K562 (cell line): ENCODE measurements around the gene TRIM65. TPM values are rescaled to one million over a fixed set of nuclear protein-coding genes. Genes with fewer than 3 reads are reported as not detected.

ENCODE experiments used
- ATAC-seq: fragments of 200-7000 bp; cut with Tn5 transposase; 3 replicates; pipeline ENCODE4 v1.9.1; 2020; ENCODE audit warnings: moderate library complexity
- BruUV-seq: library from RNA; stranded (reverse); fragments of 400-500 nt; replicated peaks from 2 replicates; lab custom pipeline; 2021; lab: Mats Ljungman, UMichigan
- CTCF ChIA-PET: fragments of 300-600 bp; formaldehyde crosslinking; extraction: SDS; loops from one replicate; lab custom pipeline; 2021; ENCODE audit warnings: low intra/inter-chr PET ratio; lab: Yijun Ruan, JAX
- POLR2A ChIA-PET: fragments of 300-600, 350-650 bp; sonication (Branson Sonifier 250); formaldehyde crosslinking; extraction: SDS; loops from one replicate; lab custom pipeline; 2021; ENCODE audit warnings: antibody characterized with exemption, inconsistent platforms; lab: Yijun Ruan, JAX
- DNase-seq, 4 experiments: peaks; one replicate each; pipeline versions ENCODE4 v3.0.0 to v3.0.0-alpha.2; 2011 to 2018; ENCODE audit warnings: low spot score in 3 of 4, mixed read lengths in 3 of 4; ENCODE audit errors: extremely low read depth in 1 of 4
- FAIRE-seq: peaks from 2 replicates; lab custom pipeline; 2011; peaks lifted over from hg19 to GRCh38; lab: Jason Lieb, UNC
- H2AFZ ChIP-seq: 2 replicates; pipeline ENCODE4 v1.6.0; 2011; ENCODE audit warnings: low read depth, low read length, control low read depth, inconsistent platforms
- H3K27ac ChIP-seq: fragments of 200-600 bp; 3 replicates; pipeline ENCODE4 v1.8.0; 2011; ENCODE audit warnings: low read depth, mild to moderate bottlenecking, control low read depth, inconsistent platforms, low read length, moderate library complexity, mixed read lengths; ENCODE audit errors: extremely low read depth
- H3K27me3 ChIP-seq, 2 experiments: fragments of 300-600 bp in 1 of 2; 2 replicates in 1 of 2; 3 replicates in 1 of 2; pipeline versions ENCODE4 v1.6.0 to v1.8.0; 2011; ENCODE audit warnings: inconsistent platforms in 2 of 2, low read length in 2 of 2, mild to moderate bottlenecking in 1 of 2, mixed read lengths in 1 of 2, moderate library complexity in 1 of 2; ENCODE audit not compliant: control insufficient read depth in 2 of 2, insufficient read depth in 2 of 2
- H3K36me3 ChIP-seq: fragments of 300-600 bp; 3 replicates; pipeline ENCODE4 v1.8.0; 2011; ENCODE audit warnings: mild to moderate bottlenecking, low read length, inconsistent platforms; ENCODE audit not compliant: control insufficient read depth, insufficient read depth
- H3K4me1 ChIP-seq, 2 experiments: fragments of 200-600 bp in 1 of 2; replicated peaks in 1 of 2; 2 replicates in 1 of 2; 3 replicates in 1 of 2; pipeline versions ENCODE4 v1.5.1 to v1.8.0; 2011; ENCODE audit warnings: inconsistent platforms in 2 of 2, low read length in 2 of 2, mild to moderate bottlenecking in 1 of 2, mixed read lengths in 1 of 2, moderate library complexity in 1 of 2; ENCODE audit not compliant: control insufficient read depth in 2 of 2, insufficient read depth in 2 of 2
- H3K4me2 ChIP-seq: 2 replicates; pipeline ENCODE4 v1.6.1; 2011; ENCODE audit warnings: low read length, control low read depth, inconsistent platforms, mixed read lengths; ENCODE audit not compliant: insufficient read depth
- H3K4me3 ChIP-seq: fragments of 200-600 bp; sonication (generic), shearing (Covaris generic); 2 replicates; pipeline ENCODE4 v1.5.1; 2016; ENCODE audit warnings: control low read depth, inconsistent platforms
- H3K79me2 ChIP-seq: fragments of 200-600 bp; 3 replicates; pipeline ENCODE4 v1.8.0; 2011; ENCODE audit warnings: low read length, inconsistent platforms; ENCODE audit not compliant: control insufficient read depth, insufficient read depth
- H3K9ac ChIP-seq, 2 experiments: 2 replicates each; pipeline versions ENCODE4 v1.6.0 to v1.6.1; 2011; ENCODE audit warnings: low read depth in 2 of 2, low read length in 2 of 2, control low read depth in 1 of 2, inconsistent platforms in 1 of 2, mild to moderate bottlenecking in 1 of 2, mixed read lengths in 1 of 2; ENCODE audit not compliant: insufficient read depth in 1 of 2
- H3K9me1 ChIP-seq: one replicate; pipeline ENCODE4 v1.6.0; 2011; ENCODE audit warnings: inconsistent platforms, mild to moderate bottlenecking, low read length, moderate library complexity; ENCODE audit not compliant: control insufficient read depth, insufficient read depth
- H3K9me3 ChIP-seq: replicated peaks from 2 replicates; pipeline ENCODE4 v1.5.1; 2011; ENCODE audit warnings: low read depth, low read length, inconsistent platforms; ENCODE audit not compliant: control insufficient read depth, insufficient read depth
- H4K20me1 ChIP-seq: replicated peaks from 2 replicates; pipeline ENCODE4 v1.6.1; 2011; ENCODE audit warnings: low read length, inconsistent platforms, mixed read lengths; ENCODE audit not compliant: control insufficient read depth, insufficient read depth
- CBX5 ChIP-seq: IDR thresholded peaks from 2 replicates; pipeline ENCODE4 v1.6.1; 2014; ENCODE audit warnings: low read depth, borderline replicate concordance
- KLF16 ChIP-seq: IDR thresholded peaks from 2 replicates; pipeline ENCODE4 v1.6.1; 2016; ENCODE audit warnings: antibody characterized with exemption
- TEAD4 ChIP-seq, 2 experiments: sonication (generic) in 1 of 2; formaldehyde crosslinking in 1 of 2; IDR thresholded peaks; 2 replicates each; pipeline versions ENCODE4 v1.6.1 to v1.8.0; 2012 to 2022; ENCODE audit warnings: borderline replicate concordance in 1 of 2, inconsistent platforms in 1 of 2, low read length in 1 of 2, mild to moderate bottlenecking in 1 of 2, missing genetic modification reagents in 1 of 2
- ZNF217 ChIP-seq: sonication (generic); formaldehyde crosslinking; IDR thresholded peaks from 2 replicates; pipeline ENCODE4 v1.8.0; 2022; ENCODE audit warnings: mild to moderate bottlenecking, missing genetic modification reagents
- ZNF583 ChIP-seq: fragments of 250-450 bp; sonication (Bioruptor Pico); IDR thresholded peaks from 2 replicates; pipeline ENCODE4 v1.4.0; 2020
- WGBS: fragments of 100-300 bp; shearing (Covaris generic); methylation state at CpG from one replicate; pipeline ENCODE4 v1.1.6; 2016; ENCODE audit warnings: low coverage, mixed read lengths; ENCODE audit not compliant: insufficient coverage; ENCODE audit errors: missing lambda C conversion rate; 5-methylcytosine and 5-hydroxymethylcytosine counted together
- in situ Hi-C: fragments of 300-500 bp; cut with MboI; formaldehyde crosslinking; loops from 4 replicates; pipeline ENCODE4 v1.15.0; 2018; ENCODE audit warnings: inconsistent platforms, mixed read lengths
- intact Hi-C: fragments of 100-400 bp; cut with micrococcal nuclease; formaldehyde crosslinking; loops from 2 replicates; pipeline ENCODE4 v1.14.2; 2022
- polyA plus RNA-seq, 8 experiments: library from polyadenylated mRNA; depleted of rRNA in 4 of 8; stranded (reverse) in 5 of 8; unstranded in 3 of 8; fragments of >200 nt; fragmentation: Nextera tagmentation in 2 of 8; fragmentation: Illumina TruSeq in 1 of 8; extraction: Ambion mirVana in 2 of 8; extraction: Trizol in 1 of 8; gene quantifications; 2 replicates each; pipeline versions ENCODE4 v1.2.1 to v1.2.3, GENCODE V29; 2011 to 2014; ENCODE audit warnings: inconsistent platforms in 1 of 8, missing spikeins in 1 of 8
- total RNA-seq, 7 experiments: library from RNA; depleted of rRNA in 6 of 7; stranded (reverse); fragments of >200 nt in 6 of 7; fragmentation: Illumina TruSeq in 2 of 7; extraction: Trizol in 2 of 7; gene quantifications; 2 replicates each; pipeline versions ENCODE4 v1.2.1 to v1.2.3, GENCODE V29; 2011 to 2021; ENCODE audit warnings: low replicate concordance in 1 of 7

Gene TRIM65
- total and polyA plus RNA-seq, 9 of the 15 experiments (the other 6 are each of a cell fraction or from before 2014, with no cell fraction given): 2.8 to 45.7 (median 22.9) TPM

- TF ChIP-seq TEAD4 (IDR thresholded peaks at IDR 0.05; ENCODE audit: low read length): 0 out of 2 replicates have a peak, but pooled peaks have one; percentile 7
- no peak for TF ChIP-seq TEAD4 (CRISPR knock-in tag; IDR thresholded peaks at IDR 0.05; ENCODE audit: borderline replicate concordance)
- TF ChIP-seq ZNF217 (CRISPR knock-in tag): no peak
- no peak for TF ChIP-seq KLF16
- no peak overlapping the region for H3K4me2 ChIP-seq
- H3K9me1 ChIP-seq: no peaks in the 10 kb centered on the region
- DNase-seq: no peak
- ChIA-PET POLR2A (interaction anchor here (0.6 to 1.2 kb wide), 2 partner anchors 16 to 499 kb away, joined by 3 to 5 read pairs; no protein-coding TSS in a partner anchor), CTCF (no interaction called here)
- 0% methylated on average over 1 of the region's 1 CpG for WGBS
- BruUV-seq: no TSS peak
- no peak for FAIRE-seq
- H3K27me3 ChIP-seq: no peaks in the 10 kb centered on the region
- peaks cover 20% of the 10 kb centered on the region; the same call in 2 of the 3 replicates for H3K36me3 ChIP-seq
- no peak overlapping the region for H3K4me3 ChIP-seq
- no peak overlapping the region for H2AFZ ChIP-seq
- H3K27ac ChIP-seq: no peak overlapping the region
- intact Hi-C loops (loop anchor here (5.0 kb wide), 1 partner anchor 34 kb away; the partner anchor contains the start of genes ACOX1 and TEN1), in situ Hi-C loops (no loop called here)
- H3K9ac ChIP-seq: no peak overlapping the region
- peaks cover 0 to 13% of the 10 kb centered on the region in 2 experiments; a peak in 3 of 5 replicates for H3K4me1 ChIP-seq
- H3K79me2 ChIP-seq: peaks cover 6% of the 10 kb centered on the region; the same call in 1 of the 3 replicates
- H4K20me1 ChIP-seq: no peaks in the 10 kb centered on the region
- no peaks in the 10 kb centered on the region for H3K9me3 ChIP-seq
- ATAC-seq: no peak
These were observed 46.7 kb upstream of the TRIM65 start for GRCh38 chr17:75943491-75943890.

GRCh38 chr17:75942473-75942872 lies 45.7 kb upstream of the TRIM65 start:
- TF ChIP-seq ZNF583 (no peak), CBX5 (no peak)
- no peak overlapping the region for H3K27ac ChIP-seq
- no peaks in the 10 kb centered on the region for H3K9me1 ChIP-seq
- ChIA-PET CTCF (no interaction called here), POLR2A (interaction anchor here (1.3 to 1.8 kb wide), 2 partner anchors 34 to 162 kb away, joined by 3 to 4 read pairs; no protein-coding TSS in a partner anchor)
- H3K27me3 ChIP-seq: no peaks in the 10 kb centered on the region
- no TSS peak for BruUV-seq
- no peak for DNase-seq
- H3K4me2 ChIP-seq: no peak overlapping the region
- H3K36me3 ChIP-seq: peaks cover 12% of the 10 kb centered on the region; the same call in 1 of the 3 replicates
- 61% methylated on average over 4 of the region's 4 CpGs for WGBS
- H3K9me3 ChIP-seq: no peaks in the 10 kb centered on the region
- no peak for ATAC-seq
- H3K4me1 ChIP-seq: peaks cover 0 to 13% of the 10 kb centered on the region in 2 experiments; a peak in 3 of 5 replicates
- no peak for FAIRE-seq
- no peak overlapping the region for H3K4me3 ChIP-seq
- peaks cover 6% of the 10 kb centered on the region; the same call in 1 of the 3 replicates for H3K79me2 ChIP-seq
- in situ Hi-C loops: no loop called here
- H4K20me1 ChIP-seq: no peaks in the 10 kb centered on the region
- H3K9ac ChIP-seq: no peak overlapping the region
- intact Hi-C loops: loop anchor here (5.0 kb wide), 1 partner anchor 35 kb away; the partner anchor contains the start of genes ACOX1 and TEN1
- no peak overlapping the region for H2AFZ ChIP-seq
